Measurements from ENCODE around the gene BZW2. TPM values are rescaled to one million over a fixed set of nuclear protein-coding genes. Genes with fewer than 3 reads are reported as not detected.

The BZW2 gene
- total RNA-seq (10 to 100 TPM; 17.2 to 41.0 (median 22.5) TPM), polyA plus RNA-seq (10 to 100 TPM; 18.6 to 23.2 TPM)
- long read RNA-seq, donor 1, transcript BZW2-207 (12 exons, 1,862 nt), result minor isoform, 14 of 101 reads
- long read RNA-seq, donor 1, transcript BZW2-201 (12 exons, 1,860 nt), result major isoform, 69 of 101 reads
- long read RNA-seq, donor 1, partial matches to known transcripts, result 13 of 101 reads
- long read RNA-seq, donor 1, other reads (novel, unspliced or antisense), result 4 of 101 reads
- long read RNA-seq, donor 2, transcript BZW2-201 (12 exons, 1,860 nt), result major isoform, 5 of 7 reads
- long read RNA-seq, donor 2, partial matches to known transcripts, result 0 of 7 reads
- long read RNA-seq, donor 2, other reads (novel, unspliced or antisense), result 0 of 7 reads
- long read RNA-seq, donor 3, transcript BZW2-201 (12 exons, 1,860 nt), result major isoform, 25 of 38 reads
- long read RNA-seq, donor 3, transcript BZW2-207 (12 exons, 1,862 nt), result minor isoform, 8 of 38 reads
- long read RNA-seq, donor 3, partial matches to known transcripts, result 3 of 38 reads
- long read RNA-seq, donor 3, other reads (novel, unspliced or antisense), result 0 of 38 reads

GRCh38 chr7:16645593-16646471, at the start of gene BZW2, which contains the start of gene ANKMY2:
Gene BZW2 (plus strand): TSS chr7:16646181. CDS start chr7:16665444, 19,263 bp downstream.
Gene ANKMY2 (minus strand): TSS chr7:16645754. CDS start chr7:16645573, 181 bp downstream.
- peak within 1 kb of the TSS; percentile 77 to 92 for H3K27ac ChIP-seq
- intact Hi-C loops (cut with DNase I), result no loop called here
- peaks cover 2% of the 10 kb centered on the region for H3K4me1 ChIP-seq (ENCODE audit: insufficient read depth)
- H3K9me3 ChIP-seq, result no peaks in the 10 kb centered on the region
- H3K36me3 ChIP-seq, result no peaks in the 10 kb centered on the region
- WGBS, 3 donors, result 0% methylated on average over 49 to 73 of the region's 73 CpGs
- peak; percentile 93 to 95 (median 94) for DNase-seq
- no peaks in the 10 kb centered on the region for H3K27me3 ChIP-seq
- peak; percentile 87 for TF ChIP-seq POLR2A (IDR thresholded peaks at IDR 0.05)
- no peak for TF ChIP-seq EP300 (IDR thresholded peaks at IDR 0.05)
- peak in 1 of 3 donors; percentile 8 for TF ChIP-seq CTCF (IDR thresholded peaks at IDR 0.05)
- H3K4me3 ChIP-seq, result peak within 1 kb of the TSS; percentile 88

- WGBS, 3 donors, result 51 to 56% (median 52%) methylated on average over 4 of the region's 4 CpGs
- no peak for DNase-seq
- Histone ChIP-seq H3K27ac (no peak overlapping the region), H3K27me3 (no peaks in the 10 kb centered on the region), H3K9me3 (no peaks in the 10 kb centered on the region), H3K4me1 (ENCODE audit: insufficient read depth) (no peaks in the 10 kb centered on the region), H3K36me3 (no peaks in the 10 kb centered on the region), H3K4me3 (no peak overlapping the region)
- intact Hi-C loops (cut with DNase I), result no loop called here
- TF ChIP-seq CTCF (IDR thresholded peaks at IDR 0.05), result no peak
- no peak for TF ChIP-seq EP300 (IDR thresholded peaks at IDR 0.05)
Measured at GRCh38 chr7:16598015-16598414, 48.0 kb upstream of the BZW2 start.

- 87 to 91% (median 88%) methylated on average over 7 of the region's 7 CpGs for WGBS, 3 donors
- Histone ChIP-seq H3K4me1 (ENCODE audit: insufficient read depth) (no peaks in the 10 kb centered on the region), H3K27ac (no peak overlapping the region), H3K36me3 (no peaks in the 10 kb centered on the region), H3K9me3 (no peaks in the 10 kb centered on the region), H3K27me3 (no peaks in the 10 kb centered on the region), H3K4me3 (no peak overlapping the region)
- no peak for TF ChIP-seq EP300 (IDR thresholded peaks at IDR 0.05)
- no peak for TF ChIP-seq POLR2A (IDR thresholded peaks at IDR 0.05)
- TF ChIP-seq CTCF (IDR thresholded peaks at IDR 0.05), result no peak
- DNase-seq, result no peak
- intact Hi-C loops (cut with DNase I), result no loop called here
Measured at GRCh38 chr7:16599860-16600259, 46.1 kb upstream of the BZW2 start.

GRCh38 chr7:16603633-16604032, 42.3 kb upstream of the BZW2 start:
- no peak for TF ChIP-seq EP300 (IDR thresholded peaks at IDR 0.05)
- no peak for TF ChIP-seq CTCF (IDR thresholded peaks at IDR 0.05)
- no peak for TF ChIP-seq POLR2A (IDR thresholded peaks at IDR 0.05)
- H3K4me1 ChIP-seq (ENCODE audit: insufficient read depth), result no peaks in the 10 kb centered on the region
- H3K9me3 ChIP-seq, result no peaks in the 10 kb centered on the region
- H3K4me3 ChIP-seq, result no peak overlapping the region
- intact Hi-C loops (cut with DNase I), result no loop called here
- H3K27ac ChIP-seq, result no peak overlapping the region
- no peaks in the 10 kb centered on the region for H3K27me3 ChIP-seq
- H3K36me3 ChIP-seq, result no peaks in the 10 kb centered on the region
- DNase-seq, result no peak
